Natural killer cell (primary cell): ENCODE measurements around the gene P4HTM. TPM values are rescaled to one million over a fixed set of nuclear protein-coding genes. Genes with fewer than 3 reads are reported as not detected.
A peak's percentile ranks its signal among the peaks of the same experiment; 100 is the strongest.

Experiments
- ATAC-seq, 3 donors: fragments of 150-1000 bp in 2 of 3; fragments of 200-7000 bp in 1 of 3; cut with Tn5 transposase; 1 replicate in 1 of 3; 2 replicates in 2 of 3; pipeline ENCODE4 v1.10.0; 2021; ENCODE audit warnings: mild to moderate bottlenecking in 2 of 3, moderate library complexity in 2 of 3
- DNase-seq, 2 donors: peaks; one replicate each; pipeline versions ENCODE4 v3.0.0 to v3.0.0-alpha.2; 2013 to 2021; ENCODE audit warnings: mixed read lengths in 1 of 2
- H3K27ac ChIP-seq: one replicate; pipeline ENCODE4 v1.5.1; 2013; ENCODE audit warnings: mild to moderate bottlenecking, low read length
- H3K27me3 ChIP-seq: one replicate; pipeline ENCODE4 v1.6.1; 2013; ENCODE audit warnings: low read length; ENCODE audit not compliant: control insufficient read depth, insufficient read depth
- H3K36me3 ChIP-seq: one replicate; pipeline ENCODE4 v1.6.1; 2013; ENCODE audit warnings: low read length; ENCODE audit not compliant: control insufficient read depth, insufficient read depth
- H3K4me1 ChIP-seq: one replicate; pipeline ENCODE4 v1.6.1; 2013; ENCODE audit warnings: low read length; ENCODE audit not compliant: control insufficient read depth, insufficient read depth
- H3K4me3 ChIP-seq: one replicate; pipeline ENCODE4 v1.5.1; 2013; ENCODE audit warnings: low read length
- H3K9me3 ChIP-seq: one replicate; pipeline ENCODE4 v1.6.1; 2013; ENCODE audit warnings: low read length; ENCODE audit not compliant: control insufficient read depth, insufficient read depth
- H3K27ac Mint-ChIP-seq, 2 donors: one replicate each; pipeline ENCODE4 v1.8.0; 2022; ENCODE audit warnings: mild to moderate bottlenecking in 2 of 2, mixed read lengths in 2 of 2, moderate library complexity in 1 of 2
- H3K27me3 Mint-ChIP-seq, 2 donors: one replicate each; pipeline ENCODE4 v1.8.0; 2022; ENCODE audit warnings: low read depth in 2 of 2, mixed read lengths in 2 of 2
- H3K36me3 Mint-ChIP-seq: one replicate; pipeline ENCODE4 v1.8.0; 2022; ENCODE audit warnings: mixed read lengths
- H3K4me1 Mint-ChIP-seq, 2 donors: one replicate each; pipeline ENCODE4 v1.8.0; 2022; ENCODE audit warnings: mixed read lengths in 2 of 2
- H3K4me3 Mint-ChIP-seq: one replicate; pipeline ENCODE4 v1.8.0; 2022; ENCODE audit warnings: mild to moderate bottlenecking, moderate library complexity, mixed read lengths
- H3K9me3 Mint-ChIP-seq, 2 donors: one replicate each; pipeline ENCODE4 v1.8.0; 2022; ENCODE audit warnings: mixed read lengths in 2 of 2
- CTCF ChIP-seq: fragments of 200-600 bp; IDR thresholded peaks from one replicate; pipeline ENCODE4 v1.8.0; 2022; ENCODE audit warnings: antibody characterized with exemption
- WGBS: methylation state at CpG from one replicate; pipeline ENCODE4 v1.1.7; 2013; ENCODE audit warnings: missing lambda C conversion rate; ENCODE audit not compliant: insufficient coverage; 5-methylcytosine and 5-hydroxymethylcytosine counted together
- intact Hi-C: fragments of 100-400 bp; cut with micrococcal nuclease; formaldehyde crosslinking; loops from one replicate; pipeline ENCODE4 v1.14.2; 2022
- total RNA-seq, 4 donors: library from RNA; stranded (reverse); fragments of 120-200 nt in 1 of 4; gene quantifications; one replicate each; pipeline versions ENCODE4 v1.2.3 to v1.2.4, GENCODE V29; 2013 to 2022

P4HTM gene
- total RNA-seq, 3 donors from 2014 or later (not counting 1 experiment from before 2014, with no cell fraction given) = 28.8 to 31.3 (median 30.6) TPM

- peaks cover 48% of the 10 kb centered on the region for H3K4me1 ChIP-seq
- H3K9me3 Mint-ChIP-seq = no peaks in the 10 kb centered on the region
- H3K4me1 Mint-ChIP-seq = peaks cover 16 to 31% of the 10 kb centered on the region in 2 donors
- DNase-seq = peak; percentile 99
- intact Hi-C loops = loop anchor here (1.0 to 5.0 kb wide), 3 partner anchors 8 to 34 kb away; partner anchors contain the start of genes IMPDH2 and WDR6
- peak overlapping the region; percentile 94 for H3K27ac ChIP-seq
- H3K36me3 ChIP-seq = peaks cover 23% of the 10 kb centered on the region
- peak overlapping the region; percentile 98 for H3K4me3 Mint-ChIP-seq
- no peak for TF ChIP-seq CTCF
- ATAC-seq = peak; percentile 80 to 94 (median 83)
- no peaks in the 10 kb centered on the region for H3K36me3 Mint-ChIP-seq
- peak overlapping the region; percentile 95 to 99 for H3K27ac Mint-ChIP-seq
- H3K27me3 Mint-ChIP-seq = no peaks in the 10 kb centered on the region
- under 1% methylated on average over 60 of the region's 60 CpGs for WGBS
- H3K9me3 ChIP-seq = no peaks in the 10 kb centered on the region
- no peaks in the 10 kb centered on the region for H3K27me3 ChIP-seq
- peak overlapping the region; percentile 82 for H3K4me3 ChIP-seq
Measured at GRCh38 chr3:49021213-49021812, 31.3 kb downstream of the P4HTM start.

- Histone ChIP-seq H3K9me3 (no peaks in the 10 kb centered on the region), H3K4me3 (peak within 1 kb of the TSS; percentile 82), H3K27ac (peak within 1 kb of the TSS; percentile 94), H3K4me1 (peaks cover 43% of the 10 kb centered on the region), H3K36me3 (peaks cover 26% of the 10 kb centered on the region), H3K27me3 (no peaks in the 10 kb centered on the region)
- Mint-ChIP-seq H3K36me3 (no peaks in the 10 kb centered on the region), H3K4me3 (peak within 1 kb of the TSS; percentile 98), H3K27ac (peak within 1 kb of the TSS; percentile 95 to 99), H3K27me3 (no peaks in the 10 kb centered on the region), H3K4me1 (peaks cover 16 to 35% of the 10 kb centered on the region in 2 donors), H3K9me3 (no peaks in the 10 kb centered on the region)
- ATAC-seq (peak; percentile 74 to 92 (median 79)), DNase-seq (peak; percentile 95)
- under 1% methylated on average over 83 of the region's 83 CpGs for WGBS
- TF ChIP-seq CTCF = peak; percentile 99
- intact Hi-C loops = loop anchor here (1.0 to 5.0 kb wide), 4 partner anchors 7 to 72 kb away; partner anchors contain the start of genes IMPDH2, QRICH1 and WDR6
Measured at GRCh38 chr3:49021813-49022687, 32.0 kb downstream of the P4HTM start, which contains the start of gene NDUFAF3. NDUFAF3 (plus strand) TSS chr3:49022121; CDS start chr3:49022145, 24 bp downstream.

- WGBS = 35% methylated on average over 10 of the region's 12 CpGs
- intact Hi-C loops = loop anchor here (1.0 to 5.0 kb wide), 2 partner anchors 35 to 72 kb away; partner anchors contain the start of gene QRICH1
- Histone ChIP-seq H3K9me3 (no peaks in the 10 kb centered on the region), H3K36me3 (peaks cover 26% of the 10 kb centered on the region), H3K4me3 (peak overlapping the region; percentile 82), H3K27ac (peak overlapping the region; percentile 94), H3K4me1 (peaks cover 37% of the 10 kb centered on the region), H3K27me3 (no peaks in the 10 kb centered on the region)
- Mint-ChIP-seq H3K4me1 (peaks cover 17 to 38% of the 10 kb centered on the region in 2 donors), H3K27ac (peak overlapping the region; percentile 95 to 99), H3K27me3 (no peaks in the 10 kb centered on the region), H3K36me3 (no peaks in the 10 kb centered on the region), H3K4me3 (peak overlapping the region; percentile 98), H3K9me3 (no peaks in the 10 kb centered on the region)
- no peak for TF ChIP-seq CTCF
- no peak for ATAC-seq
- DNase-seq = no peak
Measured at GRCh38 chr3:49022688-49023171, 32.7 kb downstream of the P4HTM start.
